ENCODE measurements around the gene HDGFL2.

- TF ChIP-seq FOXP2 (optimal IDR thresholded peaks at IDR 0.05; ENCODE audit: control extremely low read depth, extremely low read length, insufficient read depth) = no peak
- no peak; the same call in 1 of the 2 replicates for TF ChIP-seq POLR2AphosphoS5 (IDR thresholded peaks at IDR 0.05; ENCODE audit: borderline replicate concordance, low read depth, low read length)
- TF ChIP-seq EZH2 (IDR thresholded peaks at IDR 0.05) = no peak
Measured at GRCh38 chr19:4430760-4431159, 41.3 kb upstream of the HDGFL2 start.

Data from SK-N-MC (cell line).